Ovary (tissue), 9 donors: ENCODE results near the gene TTC16. TPM values are rescaled to one million over a fixed set of nuclear protein-coding genes. Genes with fewer than 3 reads are reported as not detected.

Experiments
- DNase-seq, 5 donors: peaks; one replicate each; pipeline ENCODE4 v3.0.0-alpha.2; 2019 to 2020
- H3K27ac ChIP-seq, 2 donors: fragments of 200-600 bp; one replicate each; pipeline versions ENCODE4 v1.5.1 to v1.8.0; 2019 to 2022
- H3K27me3 ChIP-seq: fragments of 200-600 bp; one replicate; pipeline ENCODE4 v1.8.0; 2022
- H3K36me3 ChIP-seq: fragments of 200-600 bp; sonication (generic); one replicate; pipeline ENCODE4 v1.5.1; 2019
- H3K4me1 ChIP-seq: one replicate; pipeline ENCODE4 v1.8.1; 2013; ENCODE audit warnings: mild to moderate bottlenecking, moderate library complexity; ENCODE audit not compliant: insufficient read depth
- H3K4me3 ChIP-seq: fragments of 200-600 bp; sonication (generic); one replicate; pipeline ENCODE4 v1.5.1; 2017
- H3K9me3 ChIP-seq, 2 donors: fragments of 200-600 bp in 1 of 2; sonication (generic) in 1 of 2; one replicate each; pipeline versions ENCODE4 v1.5.1 to v1.8.1; 2013 to 2019; ENCODE audit warnings: mild to moderate bottlenecking in 1 of 2, moderate library complexity in 1 of 2
- CTCF ChIP-seq, 3 donors: fragments of 450-650 bp in 2 of 3; fragments of 200-600 bp in 1 of 3; IDR thresholded peaks; one replicate each; pipeline versions ENCODE4 v1.5.1 to v1.8.0; 2016 to 2022; ENCODE audit warnings: antibody characterized with exemption in 3 of 3, mild to moderate bottlenecking in 1 of 3
- EP300 ChIP-seq: sonication (generic); formaldehyde crosslinking; IDR thresholded peaks from one replicate; pipeline ENCODE4 v1.6.1; 2017; ENCODE audit warnings: antibody characterized with exemption
- POLR2A ChIP-seq: fragments of 450-650 bp; IDR thresholded peaks from one replicate; pipeline ENCODE4 v1.6.1; 2017; ENCODE audit warnings: antibody characterized with exemption, mild to moderate bottlenecking, moderate library complexity
- WGBS, 3 donors: extraction: QIAGEN DNeasy Blood & Tissue Kit in 1 of 3; methylation state at CpG; one replicate each; pipeline versions ENCODE4 v1.1.5 to v1.1.7; 2013 to 2017; 5-methylcytosine and 5-hydroxymethylcytosine counted together
- intact Hi-C, 4 donors: fragments of 100-400 bp; cut with DNase I; formaldehyde crosslinking; loops; one replicate each; pipeline versions ENCODE4 v1.11.0 to v1.15.1; 2022 to 2023
- polyA plus RNA-seq, 2 donors: library from polyadenylated mRNA; stranded (reverse); fragments of 200-250 nt in 1 of 2; fragments of 350-450 nt in 1 of 2; fragmentation: Illumina TruSeq in 1 of 2; extraction: RNeasy Lipid Tissue Mini Kit (QIAGEN cat#74804) in 1 of 2; gene quantifications; one replicate each; pipeline ENCODE4 v1.2.3, GENCODE V29; 2013 to 2014
- total RNA-seq, 7 donors: library from RNA; depleted of rRNA in 2 of 7; stranded (reverse); fragments of >200 nt in 2 of 7; fragmentation: NEBNext Ultra II Directional in 3 of 7; extraction: Animal tissue kit (Norgen Biotek cat#: 25700) in 3 of 7; gene quantifications; one replicate each; pipeline versions ENCODE4 v1.1.0 to v1.2.4, GENCODE V29; 2016 to 2023
- donor health status: DM: no; HTN: no; CAD: no; lungs with moderate emphysema.
- donor health status: DM: no; HTN: no; CAD: no.
- donor health status: Bipolar disorder and iron deficiency.
- donor health status: DM: yes; HTN: yes; CAD: no.
- donor health status: DM: no; HTN: no; CAD: no.
- donor health status: DM: yes; HTN: yes; CAD: no.

Gene TTC16
- total and polyA plus RNA-seq, 9 donors = under 0.01 to 5.9 (median 0.21) TPM; not detected in 3

GRCh38 chr9:127705577-127706379 is 10.1 kb upstream of the TTC16 start:
- intact Hi-C loops = no loop called here
- no peak for TF ChIP-seq CTCF (IDR thresholded peaks at IDR 0.05)
- TF ChIP-seq POLR2A = no peak
- no peak for TF ChIP-seq EP300
- DNase-seq = no peak
- H3K9me3 ChIP-seq = no peaks in the 10 kb centered on the region
- H3K4me1 ChIP-seq = no peaks in the 10 kb centered on the region
- H3K36me3 ChIP-seq = no peaks in the 10 kb centered on the region
- no peak overlapping the region for H3K27ac ChIP-seq
- H3K27me3 ChIP-seq = no peaks in the 10 kb centered on the region
- no peak overlapping the region for H3K4me3 ChIP-seq
- WGBS, 3 donors = 69 to 77% (median 75%) methylated on average over 12 of the region's 12 CpGs

- H3K9me3 ChIP-seq = no peaks in the 10 kb centered on the region
- no peak for DNase-seq
- H3K36me3 ChIP-seq = no peaks in the 10 kb centered on the region
- intact Hi-C loops = no loop called here
- no peaks in the 10 kb centered on the region for H3K27me3 ChIP-seq
- H3K27ac ChIP-seq = no peak within 1 kb of the TSS
- 54 to 64% (median 62%) methylated on average over 11 of the region's 11 CpGs for WGBS, 3 donors
- no peak within 1 kb of the TSS for H3K4me3 ChIP-seq
- no peak for TF ChIP-seq POLR2A
- no peak for TF ChIP-seq CTCF (IDR thresholded peaks at IDR 0.05)
- TF ChIP-seq EP300 = no peak
- H3K4me1 ChIP-seq = no peaks in the 10 kb centered on the region
Measured at GRCh38 chr9:127706836-127707241, 9.0 kb upstream of the TTC16 start, which contains the start of gene CFAP157. Gene CFAP157, plus strand, starts transcription at chr9:127706988. Its CDS starts 44 bp downstream, at chr9:127707032.

GRCh38 chr9:127707766-127708165 is 8.1 kb upstream of the TTC16 start:
- no peak overlapping the region for H3K27ac ChIP-seq
- no peaks in the 10 kb centered on the region for H3K9me3 ChIP-seq
- WGBS, 3 donors = 51 to 61% (median 52%) methylated on average over 5 of the region's 5 CpGs
- no peaks in the 10 kb centered on the region for H3K4me1 ChIP-seq
- TF ChIP-seq CTCF (IDR thresholded peaks at IDR 0.05) (no peak), EP300 (no peak), POLR2A (no peak)
- no peak overlapping the region for H3K4me3 ChIP-seq
- no peaks in the 10 kb centered on the region for H3K27me3 ChIP-seq
- intact Hi-C loops = no loop called here
- H3K36me3 ChIP-seq = no peaks in the 10 kb centered on the region
- DNase-seq = no peak

GRCh38 chr9:127708952-127709587 is 6.8 kb upstream of the TTC16 start:
- 84 to 89% (median 88%) methylated on average over 8 of the region's 8 CpGs for WGBS, 3 donors
- Histone ChIP-seq H3K9me3 (no peaks in the 10 kb centered on the region), H3K27me3 (no peaks in the 10 kb centered on the region), H3K36me3 (no peaks in the 10 kb centered on the region), H3K4me1 (no peaks in the 10 kb centered on the region), H3K27ac (no peak overlapping the region), H3K4me3 (no peak overlapping the region)
- DNase-seq = no peak
- TF ChIP-seq EP300 (no peak), POLR2A (no peak), CTCF (IDR thresholded peaks at IDR 0.05) (no peak)
- intact Hi-C loops = no loop called here
